HG03558 (cell line): Measurements from ENCODE around the gene C1QTNF2.
"Not testable (repeated sequence)": the region's sequence is repeated elsewhere in the genome, so short reads cannot be mapped to it uniquely, and the experiment has no call there.

Source experiments
- ATAC-seq: cut with Tn5 transposase; IDR thresholded peaks from one replicate; pipeline ENCODE4 v1.9.1; 2021; ENCODE audit warnings: moderate number of reproducible peaks; ENCODE audit not compliant: unreplicated experiment; ENCODE audit errors: extremely low read depth

Gene C1QTNF2

DNA sequence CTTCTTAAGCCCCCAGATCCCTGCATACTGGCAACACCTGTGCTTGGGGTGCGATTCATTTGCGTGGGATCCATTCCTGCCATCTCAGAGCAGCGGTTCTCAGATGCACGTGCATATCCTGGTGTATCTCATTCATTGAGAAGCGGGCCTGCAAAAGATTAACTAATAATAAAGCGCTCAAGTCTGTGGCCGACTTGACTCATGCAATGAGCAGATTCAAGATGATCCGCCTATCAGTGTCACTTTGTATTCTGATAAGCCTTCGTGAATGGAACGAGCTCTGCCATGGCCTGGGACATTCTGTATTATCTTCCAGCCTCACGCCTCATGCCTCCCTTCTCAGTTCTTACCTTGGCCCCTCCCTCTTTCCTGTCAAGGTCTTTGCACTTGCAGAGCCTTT, 22.3 kb downstream of the C1QTNF2 start:
- no peak for ATAC-seq

DNA sequence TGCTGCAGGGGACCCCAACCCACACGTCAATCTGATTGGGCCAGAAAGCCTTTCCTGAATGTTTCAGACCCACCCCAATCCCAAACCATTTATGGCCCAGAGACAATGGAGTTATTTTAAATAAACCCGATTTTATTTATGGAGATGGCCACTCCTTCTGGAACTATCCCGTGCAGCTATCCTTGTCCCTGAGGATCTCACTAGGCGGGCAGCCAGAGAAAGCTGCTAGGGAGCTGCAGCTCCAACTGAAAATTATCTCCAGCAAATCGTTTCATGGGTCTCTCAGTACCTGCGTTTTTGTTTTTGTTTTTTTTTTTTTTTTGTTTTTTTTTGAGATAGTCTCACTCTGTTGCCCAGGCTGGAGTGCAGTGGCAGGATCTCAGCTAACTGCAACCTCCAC, 23.0 kb downstream of the C1QTNF2 start:
- no peak for ATAC-seq

DNA sequence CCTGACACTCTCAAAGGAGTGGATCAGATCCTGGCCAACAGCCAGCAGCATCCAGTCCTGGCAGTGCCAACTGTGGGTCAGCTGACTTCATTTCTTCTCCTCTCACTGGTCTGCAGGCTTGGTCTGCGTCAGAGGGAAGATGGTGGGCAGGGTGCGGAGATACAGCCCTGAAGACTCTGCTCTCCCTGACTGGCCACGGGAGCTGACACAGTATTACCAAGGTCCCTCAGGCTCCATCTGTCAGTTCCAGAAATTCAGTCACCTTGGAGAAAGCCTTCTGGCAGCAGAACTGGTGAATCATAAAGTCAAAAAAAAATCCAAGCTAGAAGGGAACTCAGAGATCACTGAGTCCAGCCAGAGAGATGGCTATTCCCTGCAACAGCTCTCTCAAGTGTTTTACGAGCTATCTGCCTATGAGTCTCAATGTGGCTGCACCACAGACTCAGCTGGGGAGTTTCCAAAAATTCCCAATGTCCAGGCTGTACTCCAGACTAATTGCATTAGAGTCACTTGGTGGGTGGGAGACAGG, 27.9 kb downstream of the C1QTNF2 start:
- no peak for ATAC-seq

DNA sequence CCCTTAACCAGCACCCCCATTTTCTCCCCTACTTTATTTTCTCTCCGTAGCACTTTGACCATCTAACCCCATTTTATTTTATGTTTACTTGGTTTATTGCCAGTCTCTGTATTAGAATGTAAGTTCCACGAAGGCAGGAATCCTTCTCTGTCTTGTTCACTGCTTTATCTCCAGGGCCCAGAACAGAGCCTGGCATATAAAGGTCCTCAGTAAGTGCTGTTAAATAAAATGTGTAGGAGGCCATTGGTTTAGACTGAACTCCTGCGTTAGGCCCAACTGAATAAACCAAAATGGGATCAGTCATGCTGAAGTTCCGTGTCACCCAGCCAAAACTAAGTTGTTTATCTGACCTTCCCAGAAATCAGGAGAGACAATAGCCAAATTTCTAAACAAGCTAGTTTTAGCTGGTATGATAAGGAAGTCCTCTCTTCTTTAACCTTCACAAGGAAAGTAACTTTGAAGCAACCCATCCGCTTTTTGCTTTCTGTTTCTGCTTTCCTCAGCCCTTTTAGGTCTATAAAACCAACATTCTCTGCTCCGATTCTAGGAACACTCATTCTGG, 29.0 kb downstream of the C1QTNF2 start:
- ATAC-seq: no peak

DNA sequence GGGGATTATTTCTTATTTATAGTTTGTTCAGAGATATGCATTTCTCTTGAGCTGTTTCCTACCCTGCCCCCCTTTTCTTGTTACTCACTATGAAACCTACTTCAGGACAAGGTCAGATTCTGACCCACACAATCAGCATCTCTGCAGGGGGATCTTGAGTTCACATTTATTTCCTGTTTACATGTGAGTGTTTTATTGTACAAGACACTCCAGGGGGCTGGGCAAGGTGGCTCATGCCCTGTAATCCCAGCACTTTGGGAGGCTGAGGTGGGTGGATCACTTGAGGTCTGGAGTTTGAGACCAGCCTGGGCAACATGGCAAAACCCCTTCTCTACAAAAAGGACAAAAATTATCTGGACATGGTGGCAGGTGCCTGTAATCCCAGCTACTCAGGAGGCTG, 29.9 kb downstream of the C1QTNF2 start:
- not testable (repeated sequence) for ATAC-seq

DNA sequence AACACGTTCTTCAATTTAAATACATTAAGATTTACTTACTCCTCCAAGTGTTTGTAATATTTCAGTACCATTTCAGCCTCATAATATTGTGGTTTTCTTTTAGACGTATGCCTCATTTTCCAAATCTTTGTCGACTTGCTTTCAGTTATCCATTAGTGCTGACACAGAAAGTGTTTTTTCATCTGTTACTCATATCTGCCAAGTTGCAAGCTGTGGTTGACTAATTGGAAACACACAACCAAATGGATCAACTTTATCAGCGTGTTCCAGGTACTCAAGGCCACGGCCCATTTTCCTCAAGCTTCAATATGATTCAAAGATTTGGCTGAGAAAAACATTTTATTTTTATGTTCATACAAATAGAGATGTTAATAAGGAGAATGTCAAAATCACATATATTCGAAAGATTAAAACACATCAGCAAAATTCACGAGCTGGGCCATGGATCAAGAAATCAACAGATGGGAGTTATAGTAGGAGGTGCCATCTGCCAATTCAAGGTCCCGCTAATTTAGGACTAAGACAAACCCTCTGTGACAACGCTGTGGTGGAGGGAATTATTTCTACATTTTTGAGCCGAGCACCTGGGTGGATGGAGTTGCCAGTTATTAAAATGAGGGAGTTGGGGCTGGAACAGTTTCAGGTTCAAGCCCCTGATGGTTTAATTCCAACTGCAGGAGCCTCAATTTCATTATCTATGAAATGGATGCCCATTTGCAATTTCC, 30.9 kb downstream of the C1QTNF2 start:
- no peak for ATAC-seq

DNA sequence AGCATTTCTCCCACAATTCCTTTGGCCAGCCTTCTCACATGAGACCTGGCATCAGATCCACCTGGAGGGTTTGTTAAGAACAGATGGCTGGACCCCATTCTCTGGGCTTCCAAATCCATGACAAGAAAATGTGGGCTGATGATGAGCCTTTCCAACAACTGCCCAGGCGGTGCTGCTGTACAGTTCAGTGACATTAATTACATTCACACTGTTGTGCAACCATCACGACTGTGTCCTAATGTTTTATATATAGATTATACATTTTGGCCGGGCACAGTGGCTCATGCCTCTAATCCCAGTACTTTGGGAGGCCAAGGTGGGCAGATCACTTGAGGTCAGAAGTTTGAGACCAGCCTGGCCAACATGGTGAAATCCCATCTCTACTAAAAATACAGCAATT, 35.7 kb downstream of the C1QTNF2 start:
- ATAC-seq: not testable (repeated sequence)

DNA sequence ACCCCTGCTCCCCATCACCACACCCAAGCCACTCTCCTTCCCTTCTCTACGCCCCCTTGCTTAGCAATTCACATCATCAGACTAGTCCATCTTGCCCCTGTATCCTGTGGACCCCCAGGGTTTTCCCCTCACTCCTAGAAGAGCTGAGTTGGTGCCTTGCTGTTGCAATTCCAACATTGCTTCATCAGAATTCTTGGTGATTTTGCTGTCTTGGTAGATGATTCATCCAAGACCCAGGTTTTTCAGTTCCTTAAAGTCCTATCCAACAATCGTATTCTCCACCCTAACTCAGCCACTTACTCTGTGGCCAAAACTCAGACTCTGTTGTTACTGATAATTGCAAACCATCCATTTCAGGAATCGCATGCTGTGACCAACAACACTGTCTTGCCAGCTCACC, 36.7 kb downstream of the C1QTNF2 start:
- no peak for ATAC-seq

DNA sequence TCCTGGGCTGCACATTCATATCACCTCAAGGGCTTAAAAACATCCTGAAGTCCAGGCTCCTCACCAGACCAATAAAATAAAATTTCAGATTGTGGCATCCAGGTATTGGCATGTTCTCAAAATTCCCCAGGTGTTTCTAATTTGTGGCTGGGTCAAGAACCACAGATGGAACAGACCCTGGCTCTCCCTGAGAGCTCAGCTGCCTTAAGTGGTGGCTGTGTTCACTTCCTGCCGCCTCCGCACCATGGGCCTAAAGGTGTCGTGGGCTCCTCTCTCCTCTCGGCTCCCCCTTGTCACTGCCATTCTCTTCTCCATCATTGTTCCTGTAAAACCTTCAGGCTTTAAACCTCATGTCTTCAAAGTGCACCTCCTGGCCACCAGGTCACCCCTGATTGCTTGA, 40.2 kb downstream of the C1QTNF2 start:
- ATAC-seq: no peak

DNA sequence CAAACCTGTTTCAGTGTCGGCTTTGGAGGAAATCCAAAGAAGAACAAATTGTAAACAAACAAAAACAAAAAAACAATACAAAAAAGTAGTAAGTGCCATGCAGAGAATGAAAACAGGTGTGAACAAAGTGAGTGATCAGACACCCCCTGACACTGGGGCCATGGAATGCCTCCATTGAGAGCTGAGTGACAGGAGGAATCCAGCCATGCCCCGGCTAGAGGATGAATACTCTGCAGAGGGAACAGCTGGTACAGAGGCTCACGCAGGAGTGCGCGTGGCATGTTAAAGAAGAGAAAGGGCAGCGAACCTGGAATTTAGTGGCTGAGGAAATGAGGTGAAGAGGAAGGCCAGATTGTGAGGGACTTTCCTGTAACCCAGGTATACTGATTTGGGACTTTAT, 42.6 kb downstream of the C1QTNF2 start:
- ATAC-seq: no peak

DNA sequence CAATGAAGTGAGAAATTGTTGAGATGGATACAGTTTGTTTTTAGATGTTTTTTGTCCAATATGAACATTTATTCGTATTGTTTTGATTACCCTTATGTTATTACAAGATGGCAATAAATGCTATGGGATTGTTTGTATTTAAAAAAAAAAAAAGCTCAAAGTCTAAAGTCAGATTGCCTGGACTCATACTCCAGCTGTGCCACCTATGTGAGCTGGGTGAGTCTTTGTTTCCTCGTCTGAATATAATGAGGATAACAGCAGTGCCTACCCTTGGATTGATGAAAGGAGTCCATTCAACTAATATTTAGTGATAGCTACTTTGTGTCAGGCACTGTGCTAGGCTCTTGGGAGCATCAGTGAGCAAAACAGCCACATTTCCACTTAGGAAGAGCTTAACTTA, 43.4 kb downstream of the C1QTNF2 start:
- no peak for ATAC-seq

DNA sequence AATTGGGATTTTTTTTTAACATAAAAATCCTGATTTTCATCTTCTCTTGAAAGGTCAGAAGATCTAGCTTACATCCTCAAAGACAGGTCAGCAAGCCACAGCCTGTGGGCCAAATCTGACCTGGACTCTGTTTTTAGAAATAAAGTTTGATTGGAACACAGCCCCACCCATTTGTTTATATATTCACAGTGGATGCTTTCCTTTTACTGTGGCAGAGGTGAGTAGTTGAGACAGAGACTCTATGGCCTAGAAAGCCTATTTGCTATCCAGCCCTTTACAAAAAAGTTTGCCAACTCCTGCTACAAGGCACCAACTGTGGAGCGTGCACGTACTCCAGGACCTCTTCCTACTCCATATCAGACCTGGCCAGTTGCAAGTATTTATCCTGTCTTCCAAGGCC, 44.7 kb downstream of the C1QTNF2 start:
- no peak for ATAC-seq

DNA sequence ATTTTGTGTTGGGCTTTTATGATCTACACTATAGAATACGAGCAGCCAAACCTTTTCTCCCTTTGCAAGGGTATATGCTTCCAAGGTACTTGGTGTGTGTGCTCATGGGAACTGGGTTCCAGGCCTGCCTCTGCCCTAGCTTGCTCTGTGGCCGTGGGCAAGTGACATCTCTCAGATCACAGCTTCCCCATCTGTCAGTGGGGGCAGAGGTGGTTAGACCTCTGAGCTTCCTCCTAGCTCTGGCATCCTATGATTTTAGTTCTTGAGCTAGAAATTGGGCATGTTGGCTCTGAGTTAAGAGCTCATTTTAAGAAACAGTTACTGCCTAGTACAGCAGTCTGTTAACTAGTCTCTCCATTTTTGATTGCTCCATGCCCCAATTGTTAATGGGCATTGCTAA, 45.5 kb downstream of the C1QTNF2 start:
- no peak for ATAC-seq

DNA sequence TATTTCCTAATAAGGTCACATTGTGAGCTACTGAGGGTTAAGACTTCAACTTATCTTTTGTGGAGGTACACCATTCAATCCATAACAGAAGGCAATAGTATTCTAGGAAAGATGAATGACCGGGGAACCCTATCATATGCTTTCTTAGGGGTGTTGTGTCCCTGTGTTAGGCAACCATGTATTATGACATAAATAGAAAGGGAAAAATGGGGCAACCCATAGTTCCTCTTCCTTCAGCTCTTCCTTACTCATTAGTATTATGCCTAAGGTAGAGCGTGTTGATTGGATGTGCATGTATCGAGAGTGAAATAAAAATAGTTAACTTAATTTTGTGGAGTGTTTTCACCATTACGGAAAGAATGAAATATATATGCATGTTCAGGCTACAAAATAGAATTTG, 52.0 kb downstream of the C1QTNF2 start:
- no peak for ATAC-seq

DNA sequence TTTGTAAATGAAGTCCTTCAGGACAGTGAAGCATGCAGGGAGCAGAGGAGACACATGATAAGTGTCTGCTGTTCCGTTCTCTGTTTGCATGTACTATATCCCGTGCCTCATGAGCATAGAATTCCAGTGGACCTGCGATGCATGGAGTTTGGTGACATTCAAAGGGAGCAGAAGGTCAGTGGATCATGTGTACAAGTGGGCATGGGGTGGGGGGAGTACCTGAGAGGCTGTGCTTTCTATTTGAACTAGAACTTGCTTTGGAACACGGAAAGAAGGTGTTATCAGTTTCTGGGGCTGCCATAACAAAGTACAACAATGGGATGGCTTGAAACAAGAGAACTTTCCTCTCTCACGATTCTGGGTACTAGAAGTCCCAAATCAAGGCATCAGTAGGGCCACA, 53.0 kb downstream of the C1QTNF2 start:
- ATAC-seq: no peak

DNA sequence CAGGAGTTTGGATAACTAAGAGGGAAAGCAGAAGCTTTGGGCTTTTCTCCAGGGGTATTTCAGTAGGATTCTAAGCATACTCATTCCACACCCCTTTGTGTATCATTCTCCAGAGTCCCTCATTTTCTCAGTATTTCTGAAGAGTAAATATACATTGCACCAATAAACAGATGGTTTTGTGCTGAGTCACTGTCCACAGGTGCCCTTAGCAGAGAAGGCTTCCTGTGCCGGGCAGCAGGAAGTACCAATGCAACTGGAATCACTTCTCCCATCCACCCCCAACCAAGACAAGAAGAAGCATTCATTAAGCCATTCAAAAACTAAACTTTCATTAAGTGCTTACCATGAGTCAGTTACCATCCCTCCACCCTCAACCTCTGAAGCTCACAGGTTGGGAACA, 54.5 kb downstream of the C1QTNF2 start:
- no peak for ATAC-seq

DNA sequence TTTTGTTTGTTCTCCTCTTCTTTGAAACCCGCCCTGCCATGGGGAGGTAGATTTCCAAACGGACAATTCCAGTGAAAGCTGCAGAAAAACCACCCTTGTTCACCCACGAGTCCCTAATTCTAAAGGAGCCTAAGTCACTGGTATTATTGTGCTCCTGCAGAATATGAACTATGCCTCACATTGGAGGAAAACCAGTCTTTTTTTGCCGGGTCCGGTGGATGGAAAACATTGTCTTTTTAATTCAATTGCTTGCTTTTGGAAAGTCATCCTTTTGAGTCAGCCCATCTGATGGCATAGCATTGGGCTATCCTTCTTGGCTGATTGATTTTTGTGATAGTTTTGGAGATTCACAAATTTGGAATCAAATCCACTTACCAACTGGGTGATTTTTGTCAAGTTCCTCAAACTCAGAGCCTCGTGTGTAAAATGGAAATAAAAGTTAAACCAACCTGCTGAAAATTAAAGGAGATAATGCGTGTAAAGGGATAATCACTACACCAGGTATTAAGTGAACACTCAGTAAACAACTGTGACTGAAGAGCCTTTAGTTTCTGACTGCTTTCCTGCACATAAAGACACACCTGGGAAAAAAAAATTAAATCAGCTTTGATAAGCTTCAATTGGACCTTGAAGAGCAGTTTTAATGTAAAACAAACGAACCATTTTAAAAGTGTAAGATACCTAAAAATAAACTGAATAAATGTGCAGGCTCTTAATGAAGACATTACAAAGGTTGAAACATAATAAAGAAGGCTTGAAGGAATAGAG, 57.3 kb downstream of the C1QTNF2 start:
- ATAC-seq: no peak

DNA sequence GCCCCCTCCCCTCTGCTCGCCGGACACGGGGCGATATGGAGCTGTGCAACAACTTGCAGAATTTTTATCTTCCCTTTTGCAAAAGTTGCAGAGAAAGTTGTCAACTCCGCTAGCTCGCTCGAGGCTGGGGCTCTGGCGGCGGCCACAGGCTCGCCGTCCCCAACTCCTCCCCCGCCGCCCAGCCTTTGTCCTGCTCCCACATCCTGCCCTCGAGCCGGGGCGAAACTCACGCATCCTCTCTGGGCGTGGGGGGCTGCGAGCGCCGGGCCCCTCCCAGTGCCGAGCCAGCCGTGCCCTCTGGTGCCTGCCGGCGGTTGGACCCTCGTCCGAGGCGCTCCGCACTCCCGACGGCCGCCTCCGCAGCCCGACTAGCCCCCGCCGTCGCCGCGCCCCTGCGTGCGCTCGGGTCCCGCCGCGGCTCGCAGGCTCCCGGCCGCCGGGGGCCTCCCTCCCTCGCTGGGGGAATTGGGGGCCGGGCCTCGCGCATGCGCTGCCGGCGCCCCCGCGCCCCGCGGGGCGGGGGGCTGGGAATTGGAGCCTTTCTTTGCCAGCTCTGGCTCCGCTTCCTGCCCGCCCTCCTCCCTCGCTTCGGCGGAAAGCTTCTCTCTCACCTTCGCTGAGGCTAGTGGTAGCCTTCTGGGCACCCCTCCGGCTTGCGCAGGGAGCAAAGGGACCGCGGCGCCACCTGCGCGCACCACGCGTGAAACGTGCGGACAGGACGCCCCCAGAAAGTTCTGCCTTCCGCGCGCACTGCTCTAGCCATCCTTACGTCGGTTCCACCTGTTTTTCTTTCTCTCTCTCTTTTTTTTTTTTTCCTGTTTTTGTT, 58.1 kb downstream of the C1QTNF2 start, which contains the start of gene CCNJL:
Gene CCNJL (minus strand): TSS at position 431 of the 826 bp plus-strand sequence. CDS start 641 bp downstream, outside the sequence.
- ATAC-seq: no peak

DNA sequence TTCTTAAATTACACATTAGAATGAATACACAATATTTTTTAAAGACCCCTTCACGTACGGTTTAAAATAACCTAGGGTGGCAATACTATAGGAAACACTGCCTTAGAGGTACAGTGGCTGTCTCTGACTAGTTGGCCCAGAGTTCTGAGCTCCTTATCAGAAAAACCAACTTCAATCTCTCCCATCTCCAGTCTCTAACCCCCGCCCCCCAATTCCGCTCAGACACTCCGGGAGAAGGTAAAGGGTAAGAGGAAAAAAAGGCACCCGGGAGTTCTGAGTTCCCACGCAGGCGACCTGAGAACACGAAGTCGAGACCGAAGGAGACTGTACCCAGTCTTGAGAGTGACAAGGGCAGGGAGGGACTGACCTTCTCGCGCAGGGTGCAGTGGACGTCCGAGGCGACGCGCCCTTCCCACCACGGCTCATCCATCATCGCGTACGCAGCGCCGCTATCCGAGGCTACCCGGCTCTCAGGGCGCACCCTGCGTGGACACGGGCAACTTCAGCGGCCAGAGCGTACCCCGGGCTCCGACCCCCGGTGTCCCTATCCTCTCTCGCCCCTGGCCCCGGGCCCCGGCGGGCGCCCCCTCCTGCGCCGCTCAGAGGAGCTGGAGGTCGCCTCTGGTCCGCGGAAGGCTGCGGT, 58.8 kb downstream of the C1QTNF2 start:
- ATAC-seq: no peak
